CD8-positive, alpha-beta memory T cell (primary cell): ENCODE data around the gene NREP. TPM values are rescaled to one million over a fixed set of nuclear protein-coding genes. Genes with fewer than 3 reads are reported as not detected.

Experiments used
- CTCF ChIA-PET: fragments of 350-600 bp; sonication (Branson Sonifier 250); formaldehyde crosslinking; loops from one replicate; lab custom pipeline; 2021; ENCODE audit warnings: antibody characterized with exemption; lab: Charles Lee
- POLR2A ChIA-PET: fragments of 350-600 bp; sonication (Branson Sonifier 250); formaldehyde crosslinking; loops from one replicate; lab custom pipeline; 2021; ENCODE audit warnings: antibody characterized with exemption; lab: Charles Lee
- DNase-seq, 5 donors: peaks; one replicate each; pipeline versions ENCODE4 v3.0.0 to v3.0.0-alpha.2; 2020 to 2022; ENCODE audit warnings: mixed read lengths in 1 of 5
- H3K27ac ChIP-seq: one replicate; pipeline ENCODE4 v1.7.0; 2013; ENCODE audit warnings: low read depth, mild to moderate bottlenecking, low read length, moderate library complexity
- H3K27me3 ChIP-seq: 2 replicates; pipeline ENCODE4 v1.7.0; 2013; ENCODE audit warnings: low read length, mild to moderate bottlenecking; ENCODE audit not compliant: insufficient read depth, poor library complexity, severe bottlenecking
- H3K36me3 ChIP-seq: 2 replicates; pipeline ENCODE4 v1.7.0; 2013; ENCODE audit warnings: mild to moderate bottlenecking, low read length, moderate library complexity; ENCODE audit not compliant: insufficient read depth
- H3K4me1 ChIP-seq: 2 replicates; pipeline ENCODE4 v1.7.0; 2013; ENCODE audit warnings: mild to moderate bottlenecking, low read length, moderate library complexity; ENCODE audit not compliant: insufficient read depth
- H3K4me3 ChIP-seq: 2 replicates; pipeline ENCODE4 v1.7.0; 2013; ENCODE audit warnings: mild to moderate bottlenecking, low read length
- H3K9me3 ChIP-seq: 2 replicates; pipeline ENCODE4 v1.7.0; 2013; ENCODE audit warnings: mild to moderate bottlenecking, low read length
- H3K27ac Mint-ChIP-seq, 8 donors: one replicate each; pipeline ENCODE4 v1.8.0; 2020 to 2021; ENCODE audit warnings: mixed read lengths in 8 of 8, mild to moderate bottlenecking in 6 of 8, inconsistent platforms in 3 of 8, moderate library complexity in 3 of 8
- H3K27me3 Mint-ChIP-seq, 2 donors: one replicate each; pipeline ENCODE4 v1.8.0; 2020 to 2021; ENCODE audit warnings: mixed read lengths in 2 of 2, mild to moderate bottlenecking in 1 of 2, moderate library complexity in 1 of 2
- H3K36me3 Mint-ChIP-seq, 3 donors: one replicate each; pipeline ENCODE4 v1.8.0; 2020 to 2021; ENCODE audit warnings: mixed read lengths in 3 of 3, inconsistent platforms in 1 of 3, mild to moderate bottlenecking in 1 of 3
- H3K4me1 Mint-ChIP-seq, 3 donors: one replicate each; pipeline ENCODE4 v1.8.0; 2020 to 2021; ENCODE audit warnings: mixed read lengths in 3 of 3, inconsistent platforms in 1 of 3, mild to moderate bottlenecking in 1 of 3
- H3K4me3 Mint-ChIP-seq, 7 donors: one replicate each; pipeline ENCODE4 v1.8.0; 2020 to 2021; ENCODE audit warnings: mixed read lengths in 7 of 7, mild to moderate bottlenecking in 6 of 7, moderate library complexity in 4 of 7, inconsistent platforms in 2 of 7
- H3K9me3 Mint-ChIP-seq, 5 donors: one replicate each; pipeline ENCODE4 v1.8.0; 2020 to 2022; ENCODE audit warnings: mixed read lengths in 5 of 5, mild to moderate bottlenecking in 3 of 5, moderate library complexity in 2 of 5, inconsistent platforms in 1 of 5
- polyA plus RNA-seq: library from polyadenylated mRNA; unstranded; fragments of 300-500 nt; fragmentation: Illumina TruSeq; gene quantifications from one replicate; pipeline ENCODE4 v1.2.3, GENCODE V29; 2021
- total RNA-seq, 2 experiments: library from RNA; stranded (reverse); gene quantifications; one replicate each; pipeline ENCODE4 v1.2.3, GENCODE V29; 2021

The NREP gene
- total and polyA plus RNA-seq, 3 experiments from 2014 or later: 1.9 to 3.9 (median 3.6) TPM

DNA sequence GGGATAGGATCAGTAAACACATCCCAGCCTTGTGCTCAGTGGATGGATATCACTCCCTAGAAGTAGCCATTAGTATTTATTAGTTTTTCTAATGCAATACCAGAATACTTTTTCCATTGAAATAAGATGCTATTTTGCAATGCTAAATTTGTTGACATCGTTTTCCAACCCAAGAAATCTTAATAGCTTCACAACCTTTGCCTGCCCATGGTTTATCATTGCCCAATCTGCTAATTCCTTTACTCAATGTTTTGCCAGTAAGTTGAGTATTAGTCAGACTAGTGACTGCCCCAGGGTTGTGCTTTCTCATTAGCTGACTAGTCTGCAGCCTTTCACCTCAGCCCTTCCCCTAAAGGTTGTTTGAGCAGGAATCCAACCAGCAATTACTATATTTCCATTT, 62.9 kb downstream of the NREP start:
- Histone ChIP-seq H3K27ac (no peak overlapping the region), H3K4me3 (no peak overlapping the region), H3K36me3 (no peaks in the 10 kb centered on the region), H3K27me3 (peaks cover 4% of the 10 kb centered on the region), H3K9me3 (no peaks in the 10 kb centered on the region), H3K4me1 (no peaks in the 10 kb centered on the region)
- H3K36me3 Mint-ChIP-seq: no peaks in the 10 kb centered on the region
- peaks cover 4 to 9% of the 10 kb centered on the region in 2 donors for H3K27me3 Mint-ChIP-seq
- no peak overlapping the region for H3K4me3 Mint-ChIP-seq
- no peak for DNase-seq
- H3K27ac Mint-ChIP-seq: no peak overlapping the region
- CTCF ChIA-PET: no interaction called here
- POLR2A ChIA-PET: no interaction called here
- no peaks in the 10 kb centered on the region for H3K4me1 Mint-ChIP-seq
- peaks cover 0 to 1% (median 0%) of the 10 kb centered on the region in 5 donors for H3K9me3 Mint-ChIP-seq

DNA sequence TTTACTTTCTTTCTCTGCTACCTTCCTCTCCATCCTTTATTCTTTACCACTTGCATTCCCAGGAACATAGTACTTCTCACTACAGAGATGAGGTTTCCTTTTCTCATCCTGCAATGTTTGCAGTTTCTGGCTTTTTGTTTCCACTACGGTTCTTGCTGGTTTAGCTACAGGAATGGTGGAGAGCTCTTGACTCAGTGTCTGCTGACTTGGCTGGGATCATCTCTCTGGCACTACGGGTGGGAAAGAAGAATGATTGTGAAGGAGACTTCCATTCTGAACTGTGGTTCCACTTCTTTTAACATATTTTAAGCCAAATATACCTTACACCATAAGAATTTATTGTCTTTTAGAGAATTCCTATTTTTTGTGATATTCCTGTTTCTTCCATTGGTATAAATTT, 65.1 kb downstream of the NREP start:
- no peak overlapping the region for H3K27ac ChIP-seq
- no peaks in the 10 kb centered on the region for H3K9me3 ChIP-seq
- no peak overlapping the region for H3K4me3 ChIP-seq
- H3K27me3 Mint-ChIP-seq: peaks cover 4 to 9% of the 10 kb centered on the region in 2 donors
- ChIA-PET POLR2A (no interaction called here), CTCF (no interaction called here)
- no peaks in the 10 kb centered on the region for H3K9me3 Mint-ChIP-seq
- no peak for DNase-seq
- no peaks in the 10 kb centered on the region for H3K36me3 Mint-ChIP-seq
- H3K4me1 Mint-ChIP-seq: no peaks in the 10 kb centered on the region
- no peaks in the 10 kb centered on the region for H3K36me3 ChIP-seq
- H3K4me3 Mint-ChIP-seq: no peak overlapping the region
- no peaks in the 10 kb centered on the region for H3K4me1 ChIP-seq
- H3K27me3 ChIP-seq: peaks cover 4% of the 10 kb centered on the region
- H3K27ac Mint-ChIP-seq: no peak overlapping the region

DNA sequence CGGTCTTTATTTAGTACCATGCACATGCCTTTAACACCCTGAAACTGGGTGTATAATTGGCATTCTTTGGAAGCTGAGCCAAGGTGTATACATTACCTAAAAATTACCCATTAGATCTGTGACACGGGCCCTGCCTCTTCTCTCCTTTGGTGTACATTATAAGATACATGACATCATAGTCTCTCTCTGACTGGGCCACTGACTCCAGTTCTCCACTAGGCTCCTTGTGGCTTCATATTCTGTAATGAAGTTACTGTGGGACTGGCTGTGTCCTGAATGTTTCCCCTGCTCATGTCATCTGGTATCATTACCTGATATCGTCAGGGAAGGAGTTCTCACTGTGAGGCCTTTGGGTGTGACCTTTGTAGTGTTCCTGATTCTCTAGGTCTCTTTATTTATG, 65.5 kb downstream of the NREP start:
- no peak overlapping the region for H3K4me3 ChIP-seq
- Mint-ChIP-seq H3K27ac (no peak overlapping the region), H3K4me1 (no peaks in the 10 kb centered on the region), H3K4me3 (no peak overlapping the region), H3K36me3 (no peaks in the 10 kb centered on the region), H3K9me3 (no peaks in the 10 kb centered on the region), H3K27me3 (peaks cover 4 to 9% of the 10 kb centered on the region in 2 donors)
- no peaks in the 10 kb centered on the region for H3K36me3 ChIP-seq
- POLR2A ChIA-PET: no interaction called here
- CTCF ChIA-PET: no interaction called here
- H3K9me3 ChIP-seq: no peaks in the 10 kb centered on the region
- H3K4me1 ChIP-seq: no peaks in the 10 kb centered on the region
- H3K27ac ChIP-seq: no peak overlapping the region
- DNase-seq: no peak
- H3K27me3 ChIP-seq: peaks cover 4% of the 10 kb centered on the region

DNA sequence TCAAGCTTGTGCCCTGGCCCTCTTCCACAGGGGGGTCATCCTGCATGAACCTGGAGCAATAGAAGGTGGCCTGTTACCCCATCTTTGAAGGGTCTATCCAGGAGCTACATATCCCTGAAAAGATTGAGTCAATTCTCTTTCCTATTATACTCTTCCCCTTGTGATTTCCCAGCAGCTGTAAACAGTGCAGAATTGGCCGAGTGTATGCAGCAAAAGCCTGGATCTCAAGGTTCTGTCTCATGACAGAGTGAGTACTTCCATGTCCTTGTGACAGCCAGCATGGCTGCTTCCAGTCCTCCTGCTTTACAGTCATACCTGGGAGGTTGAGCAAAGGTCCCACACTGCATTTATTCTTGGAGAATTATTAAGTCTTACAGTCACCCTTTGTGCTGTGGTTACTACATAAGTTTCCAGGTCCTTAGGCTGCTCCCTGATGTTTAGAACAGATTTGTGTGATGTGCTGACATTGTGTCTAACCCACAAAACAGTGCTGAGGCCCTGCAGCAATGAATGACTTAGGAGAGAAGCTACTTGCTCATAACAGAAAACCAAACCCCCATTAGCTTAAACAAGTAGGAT, 67.5 kb downstream of the NREP start:
- H3K4me3 Mint-ChIP-seq: no peak overlapping the region
- Histone ChIP-seq H3K27me3 (peaks cover 4% of the 10 kb centered on the region), H3K4me3 (no peak overlapping the region), H3K4me1 (no peaks in the 10 kb centered on the region), H3K27ac (no peak overlapping the region), H3K36me3 (no peaks in the 10 kb centered on the region), H3K9me3 (no peaks in the 10 kb centered on the region)
- H3K27me3 Mint-ChIP-seq: peaks cover 4 to 9% of the 10 kb centered on the region in 2 donors
- H3K4me1 Mint-ChIP-seq: no peaks in the 10 kb centered on the region
- DNase-seq: no peak
- ChIA-PET CTCF (no interaction called here), POLR2A (no interaction called here)
- H3K27ac Mint-ChIP-seq: no peak overlapping the region
- H3K36me3 Mint-ChIP-seq: no peaks in the 10 kb centered on the region
- H3K9me3 Mint-ChIP-seq: no peaks in the 10 kb centered on the region

DNA sequence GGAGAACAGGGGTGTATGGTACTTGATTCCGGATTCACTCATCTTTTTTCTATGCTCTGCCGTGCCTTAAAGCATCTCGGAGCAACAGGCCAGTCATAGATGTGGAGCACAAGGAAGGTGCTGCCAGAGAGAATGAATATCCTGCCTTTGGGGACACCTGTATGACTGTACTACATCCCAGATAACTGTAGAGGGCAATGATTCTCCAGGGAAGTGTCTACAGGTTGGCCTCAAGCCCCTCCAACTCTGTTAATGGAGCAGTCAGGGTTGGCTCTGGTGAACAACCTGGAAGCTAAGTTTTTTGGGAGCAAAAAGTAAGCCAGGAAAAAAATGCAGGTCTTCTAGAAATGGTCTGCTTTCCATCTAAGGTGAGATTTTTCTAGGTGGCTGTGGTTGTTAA, 71.0 kb downstream of the NREP start:
- no peaks in the 10 kb centered on the region for H3K9me3 Mint-ChIP-seq
- CTCF ChIA-PET: no interaction called here
- H3K27me3 Mint-ChIP-seq: peaks cover 1% of the 10 kb centered on the region in 2 donors
- POLR2A ChIA-PET: no interaction called here
- Histone ChIP-seq H3K27me3 (no peaks in the 10 kb centered on the region), H3K4me1 (no peaks in the 10 kb centered on the region), H3K27ac (no peak overlapping the region), H3K36me3 (no peaks in the 10 kb centered on the region), H3K4me3 (no peak overlapping the region), H3K9me3 (no peaks in the 10 kb centered on the region)
- no peak overlapping the region for H3K27ac Mint-ChIP-seq
- no peaks in the 10 kb centered on the region for H3K36me3 Mint-ChIP-seq
- no peaks in the 10 kb centered on the region for H3K4me1 Mint-ChIP-seq
- peak in 1 of 5 donors; percentile 5 for DNase-seq
- H3K4me3 Mint-ChIP-seq: no peak overlapping the region

DNA sequence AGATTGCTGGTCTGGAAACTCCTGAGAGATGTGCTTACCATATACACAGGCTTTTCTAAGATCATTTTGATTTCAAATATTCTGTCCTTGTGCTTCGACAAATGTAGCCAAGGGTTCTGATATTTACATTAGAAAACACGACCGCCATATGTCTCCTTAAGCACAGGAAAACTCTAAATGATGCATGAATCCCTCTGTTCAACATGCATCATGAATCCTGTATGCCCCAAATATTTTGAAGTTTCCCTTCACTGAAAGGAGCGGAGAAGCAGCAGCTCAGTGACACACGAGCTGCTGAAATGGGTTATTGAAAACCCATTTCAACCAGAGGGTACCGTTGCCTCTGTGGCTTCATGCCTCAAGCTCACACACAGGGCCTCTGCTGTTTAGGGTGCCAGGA, 74.4 kb downstream of the NREP start:
- H3K27ac Mint-ChIP-seq: no peak overlapping the region
- Histone ChIP-seq H3K4me3 (no peak overlapping the region), H3K36me3 (no peaks in the 10 kb centered on the region), H3K9me3 (no peaks in the 10 kb centered on the region), H3K27ac (no peak overlapping the region), H3K4me1 (no peaks in the 10 kb centered on the region), H3K27me3 (no peaks in the 10 kb centered on the region)
- POLR2A ChIA-PET: interaction anchor here (0.6 kb wide), 1 partner anchor 17 kb away, joined by 4 read pairs; no protein-coding TSS in a partner anchor
- no peaks in the 10 kb centered on the region for H3K36me3 Mint-ChIP-seq
- no peak overlapping the region for H3K4me3 Mint-ChIP-seq
- CTCF ChIA-PET: no interaction called here
- no peaks in the 10 kb centered on the region for H3K4me1 Mint-ChIP-seq
- no peak for DNase-seq
- no peaks in the 10 kb centered on the region for H3K9me3 Mint-ChIP-seq
- H3K27me3 Mint-ChIP-seq: peaks cover 6 to 18% of the 10 kb centered on the region in 2 donors

DNA sequence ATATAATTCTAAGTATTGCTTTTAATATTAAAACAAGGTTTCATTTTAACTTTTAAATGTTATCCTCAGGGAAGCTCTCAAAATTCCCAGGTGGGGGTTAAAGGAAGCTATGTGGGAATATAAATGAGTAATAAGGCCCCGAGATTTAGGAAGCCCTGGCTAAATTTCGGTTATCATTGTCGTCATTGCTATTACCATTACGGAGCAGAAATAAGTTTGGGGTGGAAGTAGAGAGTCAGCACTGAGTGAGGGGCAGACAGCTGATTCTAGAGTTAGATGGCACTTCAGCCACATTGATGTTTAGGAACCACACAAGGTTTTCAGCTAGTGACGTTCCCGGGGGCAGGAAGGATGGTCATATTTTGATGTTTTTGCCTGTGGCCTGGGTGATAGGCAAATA, 74.9 kb downstream of the NREP start:
- no peaks in the 10 kb centered on the region for H3K27me3 ChIP-seq
- ChIA-PET POLR2A (no interaction called here), CTCF (no interaction called here)
- DNase-seq: no peak
- no peaks in the 10 kb centered on the region for H3K9me3 Mint-ChIP-seq
- H3K36me3 Mint-ChIP-seq: no peaks in the 10 kb centered on the region
- H3K9me3 ChIP-seq: no peaks in the 10 kb centered on the region
- H3K27ac ChIP-seq: no peak overlapping the region
- no peaks in the 10 kb centered on the region for H3K4me1 Mint-ChIP-seq
- no peak overlapping the region for H3K4me3 ChIP-seq
- no peaks in the 10 kb centered on the region for H3K36me3 ChIP-seq
- H3K4me1 ChIP-seq: no peaks in the 10 kb centered on the region
- no peak overlapping the region for H3K27ac Mint-ChIP-seq
- no peak overlapping the region for H3K4me3 Mint-ChIP-seq
- peaks cover 6 to 18% of the 10 kb centered on the region in 2 donors for H3K27me3 Mint-ChIP-seq

DNA sequence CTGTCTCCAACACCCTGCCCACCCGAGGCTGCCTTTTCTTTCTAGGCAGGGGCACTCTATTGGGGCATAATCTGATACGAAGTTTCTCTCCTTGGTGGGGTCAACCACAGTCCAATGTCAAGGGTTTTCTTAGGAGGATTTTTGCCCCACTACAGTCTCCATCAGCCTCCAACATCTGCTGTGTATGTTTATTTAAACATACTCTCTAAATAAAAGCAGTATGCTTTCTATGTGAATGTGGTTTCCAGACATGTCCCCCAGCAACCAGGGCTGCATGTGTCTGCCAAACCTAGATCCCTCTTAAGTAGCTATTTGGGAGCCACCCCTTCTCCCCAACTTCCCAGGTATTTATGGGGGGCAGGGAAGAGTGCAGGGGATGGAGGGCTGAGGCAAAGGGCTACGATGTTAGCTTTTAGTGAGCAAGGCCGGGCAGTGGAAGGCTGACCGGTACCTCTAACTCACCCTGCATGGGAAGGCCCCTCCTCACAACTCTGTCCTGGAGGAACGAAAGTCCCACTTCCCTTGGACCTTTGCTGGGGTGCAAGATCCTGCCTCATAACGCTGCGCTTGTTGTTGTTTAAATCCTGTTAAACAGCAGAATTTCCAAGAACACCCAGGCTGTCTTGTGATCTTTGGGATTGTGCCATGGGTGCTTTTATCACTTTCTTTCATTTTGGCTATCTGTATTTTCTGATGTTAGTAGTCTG, 75.4 kb downstream of the NREP start:
- H3K9me3 Mint-ChIP-seq: no peaks in the 10 kb centered on the region
- POLR2A ChIA-PET: no interaction called here
- Histone ChIP-seq H3K27ac (no peak overlapping the region), H3K4me3 (no peak overlapping the region), H3K27me3 (no peaks in the 10 kb centered on the region), H3K9me3 (no peaks in the 10 kb centered on the region), H3K36me3 (no peaks in the 10 kb centered on the region), H3K4me1 (no peaks in the 10 kb centered on the region)
- peaks cover 6 to 18% of the 10 kb centered on the region in 2 donors for H3K27me3 Mint-ChIP-seq
- H3K27ac Mint-ChIP-seq: no peak overlapping the region
- H3K36me3 Mint-ChIP-seq: no peaks in the 10 kb centered on the region
- no peak for DNase-seq
- no peak overlapping the region for H3K4me3 Mint-ChIP-seq
- CTCF ChIA-PET: no interaction called here
- no peaks in the 10 kb centered on the region for H3K4me1 Mint-ChIP-seq
